Measurements from ENCODE around the gene TMEM174. TPM values are rescaled to one million over a fixed set of nuclear protein-coding genes. Genes with fewer than 3 reads are reported as not detected.

The TMEM174 gene, protein sequence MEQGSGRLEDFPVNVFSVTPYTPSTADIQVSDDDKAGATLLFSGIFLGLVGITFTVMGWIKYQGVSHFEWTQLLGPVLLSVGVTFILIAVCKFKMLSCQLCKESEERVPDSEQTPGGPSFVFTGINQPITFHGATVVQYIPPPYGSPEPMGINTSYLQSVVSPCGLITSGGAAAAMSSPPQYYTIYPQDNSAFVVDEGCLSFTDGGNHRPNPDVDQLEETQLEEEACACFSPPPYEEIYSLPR
- total RNA-seq, result not detected

DNA sequence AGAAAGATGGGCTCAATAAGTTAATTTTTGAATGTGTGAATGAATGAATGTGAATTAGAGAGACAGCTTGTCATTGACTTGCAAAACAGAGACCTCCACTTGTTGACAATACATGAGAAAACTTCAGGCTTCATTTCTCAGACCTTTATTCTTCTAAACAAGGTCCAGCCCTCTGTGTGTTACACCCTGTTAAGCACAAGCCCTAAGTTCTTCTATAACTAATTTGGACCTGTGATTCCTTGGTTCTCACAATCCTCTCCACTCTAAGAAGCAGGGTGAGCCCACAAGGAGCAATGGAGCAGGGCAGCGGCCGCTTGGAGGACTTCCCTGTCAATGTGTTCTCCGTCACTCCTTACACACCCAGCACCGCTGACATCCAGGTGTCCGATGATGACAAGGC lies at the start of gene TMEM174:
TMEM174 (plus strand) TSS at position 243 of the 400 bp plus-strand sequence; CDS start at position 294, 51 bp downstream.
- no peaks in the 10 kb centered on the region for H3K36me3 Mint-ChIP-seq
- peaks cover 35 to 58% of the 10 kb centered on the region in 2 donors for H3K27me3 Mint-ChIP-seq
- no peak within 1 kb of the TSS for H3K27ac Mint-ChIP-seq
- H3K9me3 Mint-ChIP-seq, result no peaks in the 10 kb centered on the region
- H3K4me1 Mint-ChIP-seq (ENCODE audit: low read depth in 2 of 2), result peaks cover 6 to 7% of the 10 kb centered on the region in 2 donors
- ATAC-seq (no peak), DNase-seq (ENCODE audit: low spot score) (no peak)
- H3K4me3 Mint-ChIP-seq, result no peak within 1 kb of the TSS

DNA sequence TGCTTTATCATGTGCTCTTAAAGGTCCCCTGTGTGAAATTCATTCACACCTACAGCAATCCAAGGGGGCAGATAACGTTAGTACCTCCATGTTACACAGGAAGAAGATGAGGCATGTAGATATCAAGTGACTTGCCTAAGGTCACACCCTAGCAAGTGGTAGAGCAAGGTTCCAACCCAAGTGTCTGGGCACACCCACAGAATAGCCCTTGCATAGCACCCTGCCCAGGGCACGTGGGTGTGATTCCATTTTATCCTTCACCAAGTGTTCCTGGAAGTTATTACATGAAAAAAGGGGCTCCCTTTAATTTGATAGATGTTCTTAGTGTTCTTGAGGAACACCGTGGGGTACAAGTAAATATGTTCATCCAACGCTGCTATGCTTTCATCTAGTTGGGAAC lies 47.7 kb upstream of the TMEM174 start:
- DNase-seq (ENCODE audit: low spot score), result no peak
- no peaks in the 10 kb centered on the region for H3K9me3 Mint-ChIP-seq
- ATAC-seq, result no peak
- H3K4me3 Mint-ChIP-seq, result no peak overlapping the region
- peaks cover 28 to 34% of the 10 kb centered on the region in 2 donors for H3K4me1 Mint-ChIP-seq (ENCODE audit: low read depth in 2 of 2)
- H3K27me3 Mint-ChIP-seq, result peaks cover 11 to 53% of the 10 kb centered on the region in 2 donors
- H3K27ac Mint-ChIP-seq, result no peak overlapping the region
- H3K36me3 Mint-ChIP-seq, result no peaks in the 10 kb centered on the region

DNA sequence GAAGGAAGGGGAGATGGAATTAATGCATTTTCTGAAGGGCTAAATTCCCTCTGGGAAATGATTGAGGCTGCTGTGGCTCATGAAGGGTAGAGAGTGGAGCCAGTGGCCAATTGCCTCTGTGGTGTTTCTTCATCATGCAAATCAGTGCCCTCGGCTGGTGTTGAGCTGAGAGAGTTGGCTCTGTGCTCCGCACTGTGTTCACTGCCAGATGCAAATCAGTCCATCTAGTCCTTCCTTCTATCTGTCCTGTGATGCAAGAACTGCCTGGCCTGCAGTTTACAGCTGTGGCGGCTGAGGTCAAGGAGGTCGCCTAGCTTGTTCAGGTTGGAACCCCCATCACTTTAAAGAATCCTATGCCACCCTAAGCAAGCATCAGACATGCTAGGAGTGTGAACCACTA lies 46.6 kb upstream of the TMEM174 start:
- ATAC-seq, result no peak
- no peak for DNase-seq (ENCODE audit: low spot score)
- Mint-ChIP-seq H3K9me3 (no peaks in the 10 kb centered on the region), H3K4me3 (no peak overlapping the region), H3K36me3 (no peaks in the 10 kb centered on the region), H3K27me3 (peaks cover 6 to 45% of the 10 kb centered on the region in 2 donors), H3K4me1 (ENCODE audit: low read depth in 2 of 2) (peaks cover 20 to 30% of the 10 kb centered on the region in 2 donors), H3K27ac (no peak overlapping the region)

DNA sequence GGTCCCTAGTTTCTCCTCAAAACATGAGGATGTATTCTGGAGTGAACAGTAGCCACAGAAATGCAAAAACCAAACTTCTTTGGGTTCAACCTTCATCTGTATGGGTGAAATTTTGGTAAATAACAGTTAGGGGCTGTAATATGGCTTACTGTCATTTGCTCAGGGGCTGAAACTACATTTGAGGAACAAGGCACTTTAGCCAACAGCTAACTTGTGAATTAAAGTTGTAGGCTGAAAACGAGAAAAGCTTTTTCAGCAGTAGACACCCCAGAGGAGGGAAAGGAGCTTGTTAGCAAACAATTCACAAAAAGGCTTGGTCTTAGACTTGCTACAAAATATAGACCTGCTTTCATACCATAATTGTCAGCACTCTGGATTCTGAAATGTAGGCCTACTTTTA lies 46.0 kb upstream of the TMEM174 start:
- Mint-ChIP-seq H3K9me3 (no peaks in the 10 kb centered on the region), H3K4me1 (ENCODE audit: low read depth in 2 of 2) (peaks cover 16 to 27% of the 10 kb centered on the region in 2 donors), H3K4me3 (no peak overlapping the region), H3K36me3 (no peaks in the 10 kb centered on the region), H3K27me3 (peaks cover 2 to 39% of the 10 kb centered on the region in 2 donors), H3K27ac (no peak overlapping the region)
- no peak for DNase-seq (ENCODE audit: low spot score)
- no peak for ATAC-seq

DNA sequence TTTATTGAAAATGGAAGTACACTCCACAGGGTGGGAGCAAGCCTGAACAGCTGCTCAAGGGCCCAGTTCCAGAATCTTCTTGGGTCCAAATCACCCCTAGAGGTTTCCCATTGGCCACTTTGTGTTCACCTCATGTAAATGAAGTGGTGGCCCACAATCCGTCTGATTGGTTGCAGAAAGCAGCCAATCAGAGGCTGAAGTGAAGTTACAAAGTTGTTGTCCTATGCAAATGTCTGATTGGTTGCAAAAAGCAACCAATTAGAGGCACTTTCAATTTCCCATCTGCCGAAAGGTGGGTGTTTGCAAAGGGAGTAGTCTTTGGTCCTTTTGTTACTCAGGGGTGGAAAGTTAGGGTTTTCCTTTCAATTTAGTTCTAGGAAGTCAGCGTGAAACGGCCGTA lies 43.9 kb upstream of the TMEM174 start:
- no peak for DNase-seq (ENCODE audit: low spot score)
- no peak overlapping the region for H3K27ac Mint-ChIP-seq
- no peak for ATAC-seq
- H3K4me1 Mint-ChIP-seq (ENCODE audit: low read depth in 2 of 2), result peaks cover 11 to 13% of the 10 kb centered on the region in 2 donors
- H3K36me3 Mint-ChIP-seq, result no peaks in the 10 kb centered on the region
- no peak overlapping the region for H3K4me3 Mint-ChIP-seq
- no peaks in the 10 kb centered on the region for H3K9me3 Mint-ChIP-seq
- peaks cover 2 to 39% of the 10 kb centered on the region in 2 donors for H3K27me3 Mint-ChIP-seq

DNA sequence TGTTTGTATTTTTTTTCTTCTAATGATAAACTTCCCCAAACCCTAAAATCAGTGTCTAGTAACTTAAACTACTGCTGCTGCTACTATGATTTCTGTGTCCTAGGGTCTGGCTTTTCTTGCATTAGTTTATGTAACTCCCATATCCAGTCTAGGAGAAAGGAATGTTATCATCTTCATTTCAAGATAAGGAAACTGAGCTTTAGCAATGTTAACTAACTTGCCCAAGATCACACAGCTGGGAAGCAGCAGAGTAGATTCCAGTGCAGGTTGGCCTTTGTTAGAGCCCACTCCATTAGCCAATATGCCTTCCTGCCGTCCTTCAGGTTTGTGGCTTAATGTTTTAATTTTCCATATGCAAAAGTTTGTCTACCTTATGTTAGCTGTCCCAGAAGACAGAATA lies 42.2 kb upstream of the TMEM174 start:
- H3K27me3 Mint-ChIP-seq, result peaks cover 10 to 41% of the 10 kb centered on the region in 2 donors
- DNase-seq (ENCODE audit: low spot score) (no peak), ATAC-seq (no peak)
- peaks cover 4 to 8% of the 10 kb centered on the region in 2 donors for H3K4me1 Mint-ChIP-seq (ENCODE audit: low read depth in 2 of 2)
- H3K4me3 Mint-ChIP-seq, result no peak overlapping the region
- no peaks in the 10 kb centered on the region for H3K36me3 Mint-ChIP-seq
- no peak overlapping the region for H3K27ac Mint-ChIP-seq
- no peaks in the 10 kb centered on the region for H3K9me3 Mint-ChIP-seq

DNA sequence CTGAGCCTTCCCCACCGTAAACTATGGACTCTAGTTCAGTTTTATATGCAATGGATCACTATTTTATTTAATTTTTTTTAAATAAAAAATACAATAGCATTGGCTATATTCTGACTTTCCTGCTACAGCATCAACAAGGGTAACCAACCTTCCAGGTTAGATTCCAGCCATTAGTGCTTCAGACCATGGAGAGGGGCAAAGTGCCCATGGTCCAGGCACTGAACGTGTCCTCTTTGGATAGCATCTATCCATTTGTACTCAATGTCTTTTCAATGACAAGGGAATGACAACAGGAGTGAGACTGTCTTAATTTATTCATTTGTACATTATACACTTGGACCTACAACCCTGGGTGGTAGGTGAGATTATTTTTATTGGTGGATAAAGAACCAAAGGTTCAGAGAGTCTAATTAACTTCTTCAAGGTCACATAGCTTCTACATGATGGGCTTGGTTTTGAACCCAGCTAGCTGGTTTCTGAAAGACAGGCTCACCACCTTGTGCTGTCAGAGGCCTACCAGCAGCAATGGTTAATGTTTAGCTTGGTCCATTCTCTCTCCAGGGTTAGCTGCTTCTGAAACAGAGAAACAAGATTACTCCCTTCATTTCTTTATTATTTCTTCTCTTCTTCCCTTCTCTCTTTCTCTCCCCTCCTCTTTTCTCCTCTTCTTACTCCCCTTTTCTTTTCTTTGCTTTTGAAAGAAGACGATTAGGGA lies 41.1 kb upstream of the TMEM174 start:
- Mint-ChIP-seq H3K27me3 (peaks cover 10 to 33% of the 10 kb centered on the region in 2 donors), H3K4me3 (no peak overlapping the region), H3K9me3 (no peaks in the 10 kb centered on the region), H3K27ac (no peak overlapping the region), H3K36me3 (no peaks in the 10 kb centered on the region), H3K4me1 (ENCODE audit: low read depth in 2 of 2) (peaks cover 2 to 5% of the 10 kb centered on the region in 2 donors)
- ATAC-seq, result no peak
- DNase-seq (ENCODE audit: low spot score), result no peak

DNA sequence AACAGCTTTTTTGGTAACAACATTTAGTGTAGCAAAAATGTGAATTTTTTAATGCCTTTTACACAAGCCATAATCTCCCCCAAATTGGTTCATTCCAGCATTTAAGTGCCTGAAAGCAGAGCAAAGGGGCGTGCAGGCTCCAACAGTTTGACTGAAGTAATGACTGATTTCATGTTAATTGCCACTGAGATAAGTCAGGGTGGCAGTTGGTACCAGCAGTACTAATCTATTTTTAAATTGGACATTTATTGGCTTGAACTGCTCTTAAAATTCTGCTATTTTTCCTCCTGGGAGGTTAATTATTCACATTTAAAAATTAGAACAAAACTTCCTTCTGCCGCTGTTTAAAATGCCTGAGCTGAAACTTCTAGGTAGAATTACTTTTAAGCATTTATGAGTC lies 40.2 kb upstream of the TMEM174 start:
- no peak for ATAC-seq
- no peak for DNase-seq (ENCODE audit: low spot score)
- H3K27me3 Mint-ChIP-seq, result peaks cover 10 to 37% of the 10 kb centered on the region in 2 donors
- H3K36me3 Mint-ChIP-seq, result no peaks in the 10 kb centered on the region
- peaks cover 2 to 5% of the 10 kb centered on the region in 2 donors for H3K4me1 Mint-ChIP-seq (ENCODE audit: low read depth in 2 of 2)
- H3K4me3 Mint-ChIP-seq, result no peak overlapping the region
- H3K9me3 Mint-ChIP-seq, result no peaks in the 10 kb centered on the region
- no peak overlapping the region for H3K27ac Mint-ChIP-seq

DNA sequence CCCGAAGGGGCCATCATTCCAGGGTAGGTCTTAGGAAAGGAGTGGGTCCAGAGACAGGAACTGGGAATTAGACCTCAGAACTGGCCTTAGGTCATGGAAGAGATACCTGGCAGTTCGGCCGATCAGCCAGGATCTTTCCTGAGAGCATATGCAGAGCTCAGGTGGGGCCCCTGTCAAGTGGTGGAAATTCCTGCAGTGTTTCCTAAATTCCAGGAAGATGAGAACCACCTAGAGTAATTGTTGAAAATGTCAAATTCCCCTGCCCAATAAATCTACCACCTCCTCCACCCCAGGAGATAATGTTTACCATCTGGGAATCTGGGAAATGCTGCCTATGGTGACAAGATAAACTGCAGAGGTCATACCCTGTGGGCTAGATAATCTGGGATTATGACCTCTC lies 38.0 kb upstream of the TMEM174 start:
- H3K27ac Mint-ChIP-seq, result no peak overlapping the region
- ATAC-seq, result no peak
- peaks cover 2 to 5% of the 10 kb centered on the region in 2 donors for H3K4me1 Mint-ChIP-seq (ENCODE audit: low read depth in 2 of 2)

DNA sequence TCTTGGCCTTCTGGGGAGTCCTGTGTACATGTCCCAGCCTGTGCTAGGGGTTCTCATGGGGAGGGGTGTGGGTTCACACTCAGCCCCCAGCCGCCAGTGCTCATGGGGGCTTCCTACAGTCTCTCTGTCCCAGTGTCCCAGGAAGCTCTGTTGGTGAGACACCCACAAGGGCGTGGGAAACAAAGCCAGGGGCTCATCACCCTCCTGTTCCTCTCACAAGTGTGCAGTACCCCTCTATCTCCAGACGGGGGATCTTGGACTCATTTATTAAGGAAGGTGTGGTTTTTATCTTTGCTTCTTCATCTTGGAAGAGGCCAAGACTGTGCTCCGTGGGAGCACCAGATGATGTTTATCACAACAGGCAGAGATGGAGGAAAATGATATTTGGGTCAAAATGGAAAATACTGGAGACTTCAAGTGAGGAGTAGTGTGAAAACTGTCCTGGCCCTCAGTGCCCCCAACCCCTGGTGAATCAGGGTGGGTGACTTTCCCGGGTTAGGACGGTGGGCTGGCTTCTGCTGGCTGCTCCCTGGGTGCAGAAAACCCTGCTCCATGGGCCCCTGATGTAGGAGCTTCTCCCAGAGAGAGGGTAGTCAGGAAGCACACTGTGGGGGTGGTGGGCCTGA lies 37.5 kb upstream of the TMEM174 start:
- peaks cover 2 to 5% of the 10 kb centered on the region in 2 donors for H3K4me1 Mint-ChIP-seq (ENCODE audit: low read depth in 2 of 2)
- no peaks in the 10 kb centered on the region for H3K9me3 Mint-ChIP-seq
- DNase-seq (ENCODE audit: low spot score) (no peak), ATAC-seq (no peak)
- H3K27ac Mint-ChIP-seq, result no peak overlapping the region
- H3K4me3 Mint-ChIP-seq, result no peak overlapping the region
- peaks cover 18 to 31% of the 10 kb centered on the region in 2 donors for H3K27me3 Mint-ChIP-seq
- no peaks in the 10 kb centered on the region for H3K36me3 Mint-ChIP-seq

More for the DNA sequence above, 38.0 kb upstream of the TMEM174 start:
- Mint-ChIP-seq H3K9me3 (no peaks in the 10 kb centered on the region), H3K4me3 (no peak overlapping the region), H3K36me3 (no peaks in the 10 kb centered on the region), H3K27me3 (peaks cover 18 to 34% of the 10 kb centered on the region in 2 donors)
- no peak for DNase-seq (ENCODE audit: low spot score)

DNA sequence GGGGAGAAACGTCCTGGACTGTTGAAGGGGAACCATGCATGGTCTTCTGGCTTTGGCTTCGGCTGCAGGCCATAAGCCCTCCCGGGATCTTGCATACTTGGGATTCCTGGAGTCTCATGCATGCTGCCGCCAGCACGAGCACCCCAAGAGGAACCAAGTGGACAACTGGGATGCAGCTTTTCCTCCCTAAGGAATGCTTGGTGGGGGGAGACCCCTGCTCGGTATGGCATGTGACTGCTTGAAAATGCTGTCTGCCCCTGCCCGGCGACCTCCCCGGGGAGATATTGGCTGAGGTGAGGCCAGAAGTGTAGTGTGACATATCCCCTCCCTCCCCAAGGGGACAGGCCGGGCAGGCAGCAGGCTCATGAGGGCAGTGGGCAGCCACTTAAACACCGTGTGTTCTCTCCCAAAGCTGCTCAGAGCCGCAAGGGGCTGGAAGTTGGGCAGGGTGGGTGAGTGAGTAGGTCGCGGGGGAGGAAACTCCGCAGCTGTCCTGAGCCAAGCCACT lies 36.9 kb upstream of the TMEM174 start:
- Mint-ChIP-seq H3K27me3 (peaks cover 18 to 32% of the 10 kb centered on the region in 2 donors), H3K4me1 (ENCODE audit: low read depth in 2 of 2) (peaks cover 2 to 5% of the 10 kb centered on the region in 2 donors), H3K27ac (no peak overlapping the region), H3K4me3 (no peak overlapping the region), H3K36me3 (no peaks in the 10 kb centered on the region), H3K9me3 (no peaks in the 10 kb centered on the region)
- ATAC-seq (no peak), DNase-seq (ENCODE audit: low spot score) (no peak)

DNA sequence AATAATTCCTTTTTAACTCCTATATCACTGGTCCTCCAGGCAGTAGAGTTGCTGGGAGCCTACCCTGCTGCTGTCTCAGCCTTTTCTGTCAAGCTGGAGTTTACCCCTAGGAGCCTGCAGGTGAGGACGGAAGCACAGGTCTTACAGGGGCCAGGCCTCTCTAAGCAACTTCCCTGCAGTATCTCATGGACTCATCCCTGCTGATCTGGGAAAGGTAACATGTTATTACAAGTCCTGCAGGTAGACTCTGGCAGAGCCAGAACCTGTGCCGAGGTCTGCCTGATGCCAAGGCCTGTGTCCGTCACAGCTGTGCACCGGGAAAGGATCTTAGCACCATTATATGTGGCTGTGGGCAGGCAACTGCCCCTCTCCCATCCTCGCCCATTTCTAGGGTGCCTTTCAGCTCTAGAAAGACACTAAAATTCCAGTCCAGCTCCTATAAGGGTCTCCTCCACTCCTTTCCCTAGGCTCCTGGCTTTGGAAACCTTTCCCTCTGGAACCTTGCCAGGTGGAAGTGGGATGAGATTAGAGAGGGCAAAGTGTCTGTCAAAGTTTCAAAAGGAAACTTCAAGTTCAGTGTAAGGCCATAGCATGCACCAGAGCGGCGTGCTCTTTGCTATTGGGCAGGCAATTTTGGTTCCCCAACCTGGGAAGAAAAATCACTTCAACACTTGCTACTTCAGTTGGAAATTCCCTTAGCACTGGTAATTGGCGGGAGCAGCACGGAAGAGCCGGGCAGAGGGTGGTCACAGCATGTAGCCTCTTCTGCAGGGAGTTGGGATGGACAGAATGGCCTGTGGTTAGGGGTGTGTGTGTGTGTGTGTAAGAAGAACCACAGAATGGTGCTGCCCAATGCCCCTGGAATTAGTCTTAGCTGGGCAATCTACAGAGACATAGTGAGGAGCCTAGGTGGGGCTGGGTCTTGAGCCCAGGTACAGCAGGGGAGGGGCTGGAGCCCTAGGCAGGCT lies 35.1 kb upstream of the TMEM174 start:
- no peaks in the 10 kb centered on the region for H3K9me3 Mint-ChIP-seq
- H3K36me3 Mint-ChIP-seq, result no peaks in the 10 kb centered on the region
- H3K4me1 Mint-ChIP-seq (ENCODE audit: low read depth in 2 of 2), result peaks cover 2 to 5% of the 10 kb centered on the region in 2 donors
- ATAC-seq (peak in 1 of 2 donors; percentile 48), DNase-seq (ENCODE audit: low spot score) (no peak)
- peaks cover 27 to 46% of the 10 kb centered on the region in 2 donors for H3K27me3 Mint-ChIP-seq
- H3K4me3 Mint-ChIP-seq, result no peak overlapping the region
- no peak overlapping the region for H3K27ac Mint-ChIP-seq

DNA sequence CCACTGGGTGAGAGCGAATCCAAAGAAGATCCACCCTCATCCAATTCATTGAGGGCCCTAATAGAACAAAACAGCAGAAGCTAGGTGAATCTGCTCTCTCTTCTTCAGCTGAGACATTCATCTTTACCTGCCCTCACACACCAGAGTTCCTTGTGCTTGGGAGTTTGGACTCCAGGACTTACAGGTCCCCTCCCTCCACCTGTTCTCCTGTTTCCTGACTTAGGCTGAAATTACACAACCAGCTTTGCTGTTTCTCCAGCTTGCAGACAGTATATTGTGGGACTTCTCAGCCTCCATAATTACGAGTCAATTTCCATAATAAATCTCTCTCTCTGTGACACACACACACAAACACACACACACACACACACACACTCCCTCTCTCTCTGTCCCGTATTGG lies 33.5 kb upstream of the TMEM174 start:
- no peak for ATAC-seq
- H3K27me3 Mint-ChIP-seq, result peaks cover 31 to 46% of the 10 kb centered on the region in 2 donors

More for the DNA sequence above, 33.5 kb upstream of the TMEM174 start:
- peaks cover 2 to 5% of the 10 kb centered on the region in 2 donors for H3K4me1 Mint-ChIP-seq (ENCODE audit: low read depth in 2 of 2)
- no peak overlapping the region for H3K27ac Mint-ChIP-seq
- H3K36me3 Mint-ChIP-seq, result no peaks in the 10 kb centered on the region
- no peak overlapping the region for H3K4me3 Mint-ChIP-seq
- no peaks in the 10 kb centered on the region for H3K9me3 Mint-ChIP-seq
- DNase-seq (ENCODE audit: low spot score), result no peak
